OCI-LY1 (cell line): ENCODE data around the gene CCN6.

Source experiments
- EZH2 ChIP-seq: fragments of 200-600 bp; sonication (generic), shearing (Covaris generic); IDR thresholded peaks from 2 replicates; pipeline ENCODE4 v1.8.0; 2017; ENCODE audit warnings: borderline replicate concordance, mixed run types, mild to moderate bottlenecking, antibody characterized with exemption, low read length, moderate library complexity, mixed read lengths
- TF ChIP-seq, protein P1 (sequence below): fragments of 200-600 bp; sonication (generic), shearing (Covaris generic); IDR thresholded peaks from 2 replicates; pipeline ENCODE4 v1.5.1; 2017; ENCODE audit warnings: mild to moderate bottlenecking, antibody characterized with exemption, low read length, moderate library complexity, mixed read lengths

DNA sequence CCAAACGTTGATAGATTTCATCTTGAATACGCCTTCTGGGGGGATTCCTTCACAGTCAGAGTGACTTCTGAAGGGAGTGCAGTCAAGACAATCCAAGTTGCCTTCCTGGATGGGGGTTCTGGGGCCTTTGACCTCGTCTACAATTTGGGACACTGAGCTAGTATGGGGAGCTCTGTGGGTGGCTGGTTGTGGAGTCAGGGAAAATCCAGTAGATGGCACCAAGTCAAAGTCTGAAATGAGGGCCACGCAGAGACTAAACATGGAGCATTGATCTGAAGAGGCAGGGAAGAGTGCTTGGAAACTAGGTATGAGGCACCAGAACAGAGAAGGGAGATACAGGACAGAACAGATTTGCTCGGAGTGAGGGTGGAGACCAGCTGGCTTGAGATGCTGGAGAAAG, 43.6 kb upstream of the CCN6 start:
- TF ChIP-seq, protein P1, sequence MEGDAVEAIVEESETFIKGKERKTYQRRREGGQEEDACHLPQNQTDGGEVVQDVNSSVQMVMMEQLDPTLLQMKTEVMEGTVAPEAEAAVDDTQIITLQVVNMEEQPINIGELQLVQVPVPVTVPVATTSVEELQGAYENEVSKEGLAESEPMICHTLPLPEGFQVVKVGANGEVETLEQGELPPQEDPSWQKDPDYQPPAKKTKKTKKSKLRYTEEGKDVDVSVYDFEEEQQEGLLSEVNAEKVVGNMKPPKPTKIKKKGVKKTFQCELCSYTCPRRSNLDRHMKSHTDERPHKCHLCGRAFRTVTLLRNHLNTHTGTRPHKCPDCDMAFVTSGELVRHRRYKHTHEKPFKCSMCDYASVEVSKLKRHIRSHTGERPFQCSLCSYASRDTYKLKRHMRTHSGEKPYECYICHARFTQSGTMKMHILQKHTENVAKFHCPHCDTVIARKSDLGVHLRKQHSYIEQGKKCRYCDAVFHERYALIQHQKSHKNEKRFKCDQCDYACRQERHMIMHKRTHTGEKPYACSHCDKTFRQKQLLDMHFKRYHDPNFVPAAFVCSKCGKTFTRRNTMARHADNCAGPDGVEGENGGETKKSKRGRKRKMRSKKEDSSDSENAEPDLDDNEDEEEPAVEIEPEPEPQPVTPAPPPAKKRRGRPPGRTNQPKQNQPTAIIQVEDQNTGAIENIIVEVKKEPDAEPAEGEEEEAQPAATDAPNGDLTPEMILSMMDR = no peak
- no peak for TF ChIP-seq EZH2
